ENCODE measurements around the gene ENPP3.

DNA sequence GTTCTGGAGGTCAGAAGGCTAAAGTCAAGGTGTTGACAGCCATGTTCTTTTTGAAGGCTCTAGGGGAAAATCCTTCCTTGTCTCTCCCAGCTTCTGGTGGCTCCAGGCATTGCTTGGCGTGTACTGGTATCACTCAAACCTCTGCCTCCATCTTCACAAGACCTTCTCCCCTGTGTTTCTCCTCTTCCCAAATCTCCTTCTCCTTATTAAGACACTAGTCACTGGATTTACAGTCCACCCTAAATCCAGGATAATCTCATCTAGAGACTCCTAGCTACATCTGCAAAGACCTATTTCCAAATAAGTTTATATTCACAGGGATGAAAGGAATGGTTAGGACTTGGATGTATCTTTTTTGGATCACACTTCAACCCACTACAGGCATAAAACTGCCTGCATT, 99.7 kb downstream of the ENPP3 start:
- no peak for TF ChIP-seq SUZ12 (IDR thresholded peaks at IDR 0.05)
- no peak for TF ChIP-seq BHLHE40 (IDR thresholded peaks at IDR 0.05; ENCODE audit: borderline replicate concordance)

Data from HEK293T (cell line).